Measurements from ENCODE around the gene NKTR.

DNA sequence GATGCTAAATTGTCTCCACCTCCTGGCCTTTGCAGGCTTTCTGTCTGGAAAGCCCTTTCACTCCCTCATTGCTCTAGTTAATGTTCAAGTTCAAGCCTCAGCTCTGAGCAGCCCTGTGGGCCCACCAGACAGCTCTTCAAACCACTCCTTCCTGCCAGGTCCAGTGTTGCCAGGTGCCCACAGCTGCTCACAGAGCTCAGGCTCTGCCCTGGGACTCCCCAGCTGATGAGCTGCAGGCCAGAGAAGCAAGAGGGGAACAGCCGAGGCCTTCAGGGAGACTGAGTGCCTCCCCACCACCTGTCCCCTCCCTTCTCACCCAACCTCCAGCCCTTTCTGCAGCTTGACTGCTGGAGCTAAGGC, 51.7 kb downstream of the NKTR start:
- TF ChIP-seq POLR2A (IDR thresholded peaks at IDR 0.05) (no peak), POLR2AphosphoS5 (IDR thresholded peaks at IDR 0.05) (no peak)
- TF ChIP-seq, protein P1, sequence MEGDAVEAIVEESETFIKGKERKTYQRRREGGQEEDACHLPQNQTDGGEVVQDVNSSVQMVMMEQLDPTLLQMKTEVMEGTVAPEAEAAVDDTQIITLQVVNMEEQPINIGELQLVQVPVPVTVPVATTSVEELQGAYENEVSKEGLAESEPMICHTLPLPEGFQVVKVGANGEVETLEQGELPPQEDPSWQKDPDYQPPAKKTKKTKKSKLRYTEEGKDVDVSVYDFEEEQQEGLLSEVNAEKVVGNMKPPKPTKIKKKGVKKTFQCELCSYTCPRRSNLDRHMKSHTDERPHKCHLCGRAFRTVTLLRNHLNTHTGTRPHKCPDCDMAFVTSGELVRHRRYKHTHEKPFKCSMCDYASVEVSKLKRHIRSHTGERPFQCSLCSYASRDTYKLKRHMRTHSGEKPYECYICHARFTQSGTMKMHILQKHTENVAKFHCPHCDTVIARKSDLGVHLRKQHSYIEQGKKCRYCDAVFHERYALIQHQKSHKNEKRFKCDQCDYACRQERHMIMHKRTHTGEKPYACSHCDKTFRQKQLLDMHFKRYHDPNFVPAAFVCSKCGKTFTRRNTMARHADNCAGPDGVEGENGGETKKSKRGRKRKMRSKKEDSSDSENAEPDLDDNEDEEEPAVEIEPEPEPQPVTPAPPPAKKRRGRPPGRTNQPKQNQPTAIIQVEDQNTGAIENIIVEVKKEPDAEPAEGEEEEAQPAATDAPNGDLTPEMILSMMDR (IDR thresholded peaks at IDR 0.05): no peak
